Urinary bladder (tissue), 4 donors: ENCODE results near the gene SKAP1. TPM values are rescaled to one million over a fixed set of nuclear protein-coding genes. Genes with fewer than 3 reads are reported as not detected.

Source experiments
- DNase-seq: peaks from one replicate; pipeline ENCODE4 v3.0.0-alpha.2; 2015; ENCODE audit errors: extremely low spot score
- H3K27ac ChIP-seq: one replicate; pipeline ENCODE4 v1.5.1; 2013; ENCODE audit warnings: low read depth, mild to moderate bottlenecking, moderate library complexity
- H3K36me3 ChIP-seq: one replicate; pipeline ENCODE4 v1.6.1; 2013; ENCODE audit warnings: mild to moderate bottlenecking, moderate library complexity; ENCODE audit not compliant: insufficient read depth
- H3K4me1 ChIP-seq: one replicate; pipeline ENCODE4 v1.6.1; 2013; ENCODE audit warnings: mild to moderate bottlenecking, moderate library complexity; ENCODE audit not compliant: insufficient read depth
- H3K4me3 ChIP-seq: one replicate; pipeline ENCODE4 v1.5.1; 2013; ENCODE audit warnings: low read depth, low read length
- WGBS: extraction: QIAGEN DNeasy Blood & Tissue Kit; methylation state at CpG from one replicate; pipeline ENCODE4 v1.1.7; 2013; 5-methylcytosine and 5-hydroxymethylcytosine counted together
- polyA plus RNA-seq: library from polyadenylated mRNA; stranded (reverse); fragments of 200-250 nt; gene quantifications from one replicate; pipeline ENCODE4 v1.2.3, GENCODE V29; 2013
- total RNA-seq: library from RNA; depleted of rRNA; stranded (reverse); fragments of >200 nt; gene quantifications from one replicate; pipeline ENCODE4 v1.2.3, GENCODE V29; 2014
- donor health status: healthy with polysubstance abuse.
- donor health status: healthy.

Gene SKAP1
- total and polyA plus RNA-seq, 2 donors, result 1.7 to 2.1 TPM

GRCh38 chr17:48278760-48279491, 151.1 kb downstream of the SKAP1 start:
- Histone ChIP-seq H3K27ac (no peak overlapping the region), H3K36me3 (no peaks in the 10 kb centered on the region), H3K4me1 (no peaks in the 10 kb centered on the region), H3K4me3 (no peak overlapping the region)
- WGBS, result 95% methylated on average over 5 of the region's 5 CpGs
- DNase-seq, result no peak

- Histone ChIP-seq H3K4me1 (no peaks in the 10 kb centered on the region), H3K4me3 (no peak overlapping the region), H3K27ac (no peak overlapping the region), H3K36me3 (no peaks in the 10 kb centered on the region)
- DNase-seq, result no peak
- WGBS, result 81% methylated on average over 1 of the region's 1 CpG
Measured at GRCh38 chr17:48276776-48277175, 153.2 kb downstream of the SKAP1 start.

GRCh38 chr17:48270899-48271298, 159.1 kb downstream of the SKAP1 start:
- 72% methylated on average over 2 of the region's 2 CpGs for WGBS
- H3K27ac ChIP-seq, result no peak overlapping the region
- H3K36me3 ChIP-seq, result no peaks in the 10 kb centered on the region
- no peak for DNase-seq
- no peak overlapping the region for H3K4me3 ChIP-seq
- no peaks in the 10 kb centered on the region for H3K4me1 ChIP-seq

GRCh38 chr17:48269209-48269608, 160.8 kb downstream of the SKAP1 start:
- 84% methylated on average over 1 of the region's 1 CpG for WGBS
- DNase-seq, result no peak

GRCh38 chr17:48263731-48264035, 166.3 kb downstream of the SKAP1 start:
- Histone ChIP-seq H3K36me3 (no peaks in the 10 kb centered on the region), H3K4me3 (no peak overlapping the region), H3K27ac (no peak overlapping the region), H3K4me1 (no peaks in the 10 kb centered on the region)
- no peak for DNase-seq
- WGBS, result 69% methylated on average over 8 of the region's 8 CpGs

More at GRCh38 chr17:48269209-48269608, 160.8 kb downstream of the SKAP1 start:
- Histone ChIP-seq H3K27ac (no peak overlapping the region), H3K4me1 (no peaks in the 10 kb centered on the region), H3K4me3 (no peak overlapping the region), H3K36me3 (no peaks in the 10 kb centered on the region)

GRCh38 chr17:48262982-48263730, 166.9 kb downstream of the SKAP1 start:
- H3K4me3 ChIP-seq, result no peak overlapping the region
- 65% methylated on average over 2 of the region's 2 CpGs for WGBS
- H3K27ac ChIP-seq, result no peak overlapping the region
- no peaks in the 10 kb centered on the region for H3K36me3 ChIP-seq
- no peaks in the 10 kb centered on the region for H3K4me1 ChIP-seq
- DNase-seq, result no peak

- no peaks in the 10 kb centered on the region for H3K4me1 ChIP-seq
- H3K36me3 ChIP-seq, result no peaks in the 10 kb centered on the region
- WGBS, result 65% methylated on average over 5 of the region's 5 CpGs
- no peak overlapping the region for H3K27ac ChIP-seq
- no peak overlapping the region for H3K4me3 ChIP-seq
- no peak for DNase-seq
Measured at GRCh38 chr17:48261297-48261880, 168.6 kb downstream of the SKAP1 start.

GRCh38 chr17:48259694-48260291, 170.2 kb downstream of the SKAP1 start:
- Histone ChIP-seq H3K4me3 (no peak overlapping the region), H3K27ac (no peak overlapping the region), H3K4me1 (no peaks in the 10 kb centered on the region), H3K36me3 (no peaks in the 10 kb centered on the region)
- WGBS, result 38% methylated on average over 3 of the region's 3 CpGs
- DNase-seq, result no peak

GRCh38 chr17:48258331-48258730, 171.7 kb downstream of the SKAP1 start:
- no peaks in the 10 kb centered on the region for H3K36me3 ChIP-seq
- no peak for DNase-seq
- H3K27ac ChIP-seq, result no peak overlapping the region
- no peaks in the 10 kb centered on the region for H3K4me1 ChIP-seq
- 36% methylated on average over 1 of the region's 1 CpG for WGBS
- no peak overlapping the region for H3K4me3 ChIP-seq

GRCh38 chr17:48255759-48256158, 174.3 kb downstream of the SKAP1 start:
- 63% methylated on average over 4 of the region's 4 CpGs for WGBS
- no peaks in the 10 kb centered on the region for H3K4me1 ChIP-seq

GRCh38 chr17:48254896-48255295, 175.1 kb downstream of the SKAP1 start:
- DNase-seq, result no peak
- Histone ChIP-seq H3K36me3 (no peaks in the 10 kb centered on the region), H3K4me1 (no peaks in the 10 kb centered on the region), H3K27ac (no peak overlapping the region), H3K4me3 (no peak overlapping the region)
- WGBS, result 23% methylated on average over 1 of the region's 1 CpG

More at GRCh38 chr17:48255759-48256158, 174.3 kb downstream of the SKAP1 start:
- Histone ChIP-seq H3K4me3 (no peak overlapping the region), H3K36me3 (no peaks in the 10 kb centered on the region), H3K27ac (no peak overlapping the region)
- no peak for DNase-seq

- 69% methylated on average over 2 of the region's 2 CpGs for WGBS
- H3K4me1 ChIP-seq, result no peaks in the 10 kb centered on the region
- no peak overlapping the region for H3K27ac ChIP-seq
- no peaks in the 10 kb centered on the region for H3K36me3 ChIP-seq
- no peak overlapping the region for H3K4me3 ChIP-seq
- no peak for DNase-seq
Measured at GRCh38 chr17:48253975-48254374, 176.0 kb downstream of the SKAP1 start.

- Histone ChIP-seq H3K4me1 (no peaks in the 10 kb centered on the region), H3K4me3 (no peak overlapping the region), H3K36me3 (no peaks in the 10 kb centered on the region), H3K27ac (no peak overlapping the region)
- DNase-seq, result no peak
- 60% methylated on average over 3 of the region's 3 CpGs for WGBS
Measured at GRCh38 chr17:48251950-48252349, 178.1 kb downstream of the SKAP1 start.

- no peaks in the 10 kb centered on the region for H3K36me3 ChIP-seq
- no peak for DNase-seq
- H3K4me3 ChIP-seq, result no peak overlapping the region
- H3K4me1 ChIP-seq, result no peaks in the 10 kb centered on the region
- no peak overlapping the region for H3K27ac ChIP-seq
- 33% methylated on average over 8 of the region's 8 CpGs for WGBS
Measured at GRCh38 chr17:48250949-48251348, 179.1 kb downstream of the SKAP1 start.
